Ovary (tissue), 9 donors: ENCODE data around the gene HSPA1B. TPM values are rescaled to one million over a fixed set of nuclear protein-coding genes. Genes with fewer than 3 reads are reported as not detected.
"Not testable (repeated sequence)": the region's sequence is repeated elsewhere in the genome, so short reads cannot be mapped to it uniquely, and the experiment has no call there.

ENCODE experiments used
- DNase-seq, 5 donors: peaks; one replicate each; pipeline ENCODE4 v3.0.0-alpha.2; 2019 to 2020
- H3K27ac ChIP-seq, 2 donors: fragments of 200-600 bp; one replicate each; pipeline versions ENCODE4 v1.5.1 to v1.8.0; 2019 to 2022
- H3K27me3 ChIP-seq: fragments of 200-600 bp; one replicate; pipeline ENCODE4 v1.8.0; 2022
- H3K36me3 ChIP-seq: fragments of 200-600 bp; sonication (generic); one replicate; pipeline ENCODE4 v1.5.1; 2019
- H3K4me1 ChIP-seq: one replicate; pipeline ENCODE4 v1.8.1; 2013; ENCODE audit warnings: mild to moderate bottlenecking, moderate library complexity; ENCODE audit not compliant: insufficient read depth
- H3K4me3 ChIP-seq: fragments of 200-600 bp; sonication (generic); one replicate; pipeline ENCODE4 v1.5.1; 2017
- H3K9me3 ChIP-seq, 2 donors: fragments of 200-600 bp in 1 of 2; sonication (generic) in 1 of 2; one replicate each; pipeline versions ENCODE4 v1.5.1 to v1.8.1; 2013 to 2019; ENCODE audit warnings: mild to moderate bottlenecking in 1 of 2, moderate library complexity in 1 of 2
- CTCF ChIP-seq, 3 donors: fragments of 450-650 bp in 2 of 3; fragments of 200-600 bp in 1 of 3; IDR thresholded peaks; one replicate each; pipeline versions ENCODE4 v1.5.1 to v1.8.0; 2016 to 2022; ENCODE audit warnings: antibody characterized with exemption in 3 of 3, mild to moderate bottlenecking in 1 of 3
- EP300 ChIP-seq: sonication (generic); formaldehyde crosslinking; IDR thresholded peaks from one replicate; pipeline ENCODE4 v1.6.1; 2017; ENCODE audit warnings: antibody characterized with exemption
- POLR2A ChIP-seq: fragments of 450-650 bp; IDR thresholded peaks from one replicate; pipeline ENCODE4 v1.6.1; 2017; ENCODE audit warnings: antibody characterized with exemption, mild to moderate bottlenecking, moderate library complexity
- WGBS, 3 donors: extraction: QIAGEN DNeasy Blood & Tissue Kit in 1 of 3; methylation state at CpG; one replicate each; pipeline versions ENCODE4 v1.1.5 to v1.1.7; 2013 to 2017; 5-methylcytosine and 5-hydroxymethylcytosine counted together
- intact Hi-C, 4 donors: fragments of 100-400 bp; cut with DNase I; formaldehyde crosslinking; loops; one replicate each; pipeline versions ENCODE4 v1.11.0 to v1.15.1; 2022 to 2023
- polyA plus RNA-seq, 2 donors: library from polyadenylated mRNA; stranded (reverse); fragments of 200-250 nt in 1 of 2; fragments of 350-450 nt in 1 of 2; fragmentation: Illumina TruSeq in 1 of 2; extraction: RNeasy Lipid Tissue Mini Kit (QIAGEN cat#74804) in 1 of 2; gene quantifications; one replicate each; pipeline ENCODE4 v1.2.3, GENCODE V29; 2013 to 2014
- total RNA-seq, 7 donors: library from RNA; depleted of rRNA in 2 of 7; stranded (reverse); fragments of >200 nt in 2 of 7; fragmentation: NEBNext Ultra II Directional in 3 of 7; extraction: Animal tissue kit (Norgen Biotek cat#: 25700) in 3 of 7; gene quantifications; one replicate each; pipeline versions ENCODE4 v1.1.0 to v1.2.4, GENCODE V29; 2016 to 2023
- donor health status: DM: no; HTN: no; CAD: no; lungs with moderate emphysema.
- donor health status: DM: no; HTN: no; CAD: no.
- donor health status: Bipolar disorder and iron deficiency.
- donor health status: DM: yes; HTN: yes; CAD: no.
- donor health status: DM: no; HTN: no; CAD: no.
- donor health status: DM: yes; HTN: yes; CAD: no.

HSPA1B gene
- total and polyA plus RNA-seq, 9 donors, result 41.9 to 506 (median 175) TPM

DNA sequence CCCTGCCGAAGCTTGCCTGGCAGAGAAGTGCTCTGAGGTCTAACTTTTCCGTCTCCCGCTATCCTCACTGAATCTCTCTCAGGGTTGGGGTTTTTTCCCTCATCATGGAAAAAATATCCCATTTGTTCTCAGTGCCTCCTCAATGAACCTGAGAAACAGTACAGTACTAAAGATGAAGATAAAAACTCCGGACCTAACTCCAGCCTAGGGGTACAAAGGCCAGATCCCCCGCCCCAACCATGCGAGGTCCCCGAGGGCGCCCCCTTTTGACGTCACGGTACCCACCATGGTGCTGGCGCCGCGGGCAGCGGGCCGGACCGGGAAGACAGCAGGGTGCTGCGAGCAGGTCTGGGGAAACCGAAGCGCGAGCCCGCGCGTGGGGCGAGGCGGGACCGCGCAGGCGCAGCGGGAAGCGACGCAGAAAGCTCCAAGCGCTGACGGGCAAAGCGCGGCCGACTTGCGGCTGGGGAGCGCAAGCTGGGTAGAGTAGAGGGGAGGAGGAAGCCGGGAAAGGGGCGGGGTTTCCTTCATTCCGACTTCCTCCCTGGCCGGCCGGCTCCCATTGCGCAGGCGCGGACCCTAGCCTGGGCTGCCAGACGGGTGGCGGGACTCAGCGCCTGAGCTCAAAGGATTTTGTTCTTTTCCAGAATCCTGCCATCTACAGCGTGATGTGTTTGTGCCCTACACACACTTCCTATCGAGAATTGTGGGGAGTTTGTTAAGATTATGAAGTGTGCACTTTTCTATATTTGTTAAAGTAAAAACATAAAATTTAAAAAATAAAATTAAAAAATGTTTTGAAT is 20.9 kb upstream of the HSPA1B start, which contains the start of gene LSM2:
Gene LSM2, minus strand, starts transcription at position 497 of the 803 bp plus-strand sequence. Its CDS starts 209 bp downstream, at position 288.
- no peaks in the 10 kb centered on the region for H3K4me1 ChIP-seq
- H3K9me3 ChIP-seq, result no peaks in the 10 kb centered on the region
- peak within 1 kb of the TSS; percentile 87 to 88 for H3K27ac ChIP-seq
- H3K4me3 ChIP-seq, result peak within 1 kb of the TSS; percentile 82
- H3K27me3 ChIP-seq, result no peaks in the 10 kb centered on the region
- WGBS, 3 donors, result 0 to 1% (median 1%) methylated on average over 51 of the region's 51 CpGs
- TF ChIP-seq EP300, result peak; percentile 44
- TF ChIP-seq POLR2A, result peak; percentile 86
- TF ChIP-seq CTCF (IDR thresholded peaks at IDR 0.05), result peak in 1 of 3 donors; percentile 57
- H3K36me3 ChIP-seq, result no peaks in the 10 kb centered on the region
- intact Hi-C loops, result no loop called here
- DNase-seq, result peak; percentile 98

DNA sequence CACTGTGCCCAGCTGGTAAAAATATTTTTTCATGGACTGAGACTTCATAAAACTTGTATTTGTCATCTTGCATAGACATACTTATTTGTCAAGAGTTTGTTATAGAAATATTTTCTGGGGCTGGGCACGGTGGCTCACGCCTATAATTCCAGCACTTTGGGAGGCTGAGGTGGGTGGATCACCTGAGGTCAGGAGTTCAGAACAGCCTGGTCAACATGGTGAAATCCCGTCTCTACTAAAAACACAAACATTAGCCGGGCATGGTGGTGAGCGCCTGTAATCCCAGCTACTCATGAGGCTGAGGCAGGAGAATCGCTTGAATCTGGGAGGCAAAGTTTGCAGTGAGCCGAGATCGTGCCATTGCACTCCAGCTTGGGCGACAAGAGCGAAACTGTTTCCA is 18.9 kb upstream of the HSPA1B start:
- WGBS, 3 donors, result 88 to 91% (median 89%) methylated on average over 10 of the region's 10 CpGs
- peak in 2 of 5 donors; percentile 9 to 16 for DNase-seq
- intact Hi-C loops, result not testable (repeated sequence)

GRCh38 chr6:31811645-31812044 is 15.9 kb upstream of the HSPA1B start:
- Histone ChIP-seq H3K4me3 (no peak overlapping the region), H3K27me3 (no peaks in the 10 kb centered on the region), H3K36me3 (no peaks in the 10 kb centered on the region), H3K9me3 (no peaks in the 10 kb centered on the region), H3K4me1 (peaks cover 2% of the 10 kb centered on the region), H3K27ac (no peak overlapping the region)
- DNase-seq, result peak in 1 of 5 donors; percentile 24
- intact Hi-C loops, result no loop called here
- TF ChIP-seq CTCF (IDR thresholded peaks at IDR 0.05) (no peak), POLR2A (no peak), EP300 (no peak)
- 90 to 95% (median 91%) methylated on average over 12 of the region's 12 CpGs for WGBS, 3 donors

More for the DNA sequence above, 18.9 kb upstream of the HSPA1B start:
- H3K4me1 ChIP-seq, H3K36me3 ChIP-seq, H3K9me3 ChIP-seq, H3K27me3 ChIP-seq, H3K4me3 ChIP-seq, H3K27ac ChIP-seq: not testable (repeated sequence)

DNA sequence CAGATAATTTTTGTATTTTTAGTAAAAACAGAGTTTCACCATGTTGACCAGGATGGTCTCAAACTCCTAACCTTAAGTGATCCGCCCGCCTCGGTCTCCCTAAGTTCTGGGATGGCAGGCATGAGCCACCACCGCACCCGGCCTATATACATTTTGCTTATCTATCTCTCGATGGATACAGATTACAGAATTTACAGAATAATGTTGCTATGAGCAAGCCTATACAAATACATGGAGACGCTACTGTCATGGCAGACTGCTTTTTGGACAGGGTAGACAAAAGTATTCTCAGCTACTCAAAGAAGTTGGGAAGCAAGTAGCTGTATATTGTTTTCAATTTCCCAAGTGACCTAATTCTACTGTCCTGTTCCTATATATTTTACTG is 14.1 kb upstream of the HSPA1B start:
- no peak for TF ChIP-seq CTCF (IDR thresholded peaks at IDR 0.05)
- no peak for TF ChIP-seq EP300
- TF ChIP-seq POLR2A, result no peak
- intact Hi-C loops, result no loop called here
- H3K4me3 ChIP-seq, result no peak overlapping the region
- peaks cover 2% of the 10 kb centered on the region for H3K4me1 ChIP-seq
- H3K9me3 ChIP-seq, result no peaks in the 10 kb centered on the region
- peak overlapping the region; percentile 95 to 99 for H3K27ac ChIP-seq
- no peaks in the 10 kb centered on the region for H3K36me3 ChIP-seq
- WGBS, 3 donors, result 94 to 97% (median 96%) methylated on average over 7 of the region's 7 CpGs
- H3K27me3 ChIP-seq, result no peaks in the 10 kb centered on the region
- peak in 1 of 5 donors; percentile 45 for DNase-seq

DNA sequence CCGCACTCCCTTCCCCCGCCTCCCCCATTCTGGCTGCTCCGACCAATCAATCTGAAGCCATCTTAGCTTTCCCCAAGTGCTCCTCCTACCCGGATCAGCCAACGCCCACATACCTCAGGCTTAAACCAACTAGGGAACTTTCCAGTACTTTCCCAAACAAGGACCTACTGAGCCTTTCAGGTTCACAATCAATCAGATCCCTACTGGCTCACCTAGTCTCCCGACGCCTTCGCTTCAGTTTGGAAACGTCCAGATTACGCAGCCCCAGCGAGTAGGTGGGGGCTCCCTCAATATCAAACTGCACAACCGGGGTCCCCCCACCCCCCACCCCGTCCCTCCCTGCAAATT is 12.9 kb upstream of the HSPA1B start:
- DNase-seq, result peak in 4 of 5 donors; percentile 93 to 97 (median 94)
- TF ChIP-seq EP300 (no peak), POLR2A (peak; percentile 28)
- Histone ChIP-seq H3K27ac (peak overlapping the region; percentile 95 to 99), H3K4me3 (peak overlapping the region; percentile 59), H3K4me1 (peaks cover 2% of the 10 kb centered on the region), H3K27me3 (no peaks in the 10 kb centered on the region), H3K9me3 (no peaks in the 10 kb centered on the region), H3K36me3 (no peaks in the 10 kb centered on the region)
- intact Hi-C loops, result no loop called here
- 1 to 4% (median 1%) methylated on average over 13 of the region's 13 CpGs for WGBS, 3 donors
